ENCODE data around the gene ARMH3.

ARMH3 gene

DNA sequence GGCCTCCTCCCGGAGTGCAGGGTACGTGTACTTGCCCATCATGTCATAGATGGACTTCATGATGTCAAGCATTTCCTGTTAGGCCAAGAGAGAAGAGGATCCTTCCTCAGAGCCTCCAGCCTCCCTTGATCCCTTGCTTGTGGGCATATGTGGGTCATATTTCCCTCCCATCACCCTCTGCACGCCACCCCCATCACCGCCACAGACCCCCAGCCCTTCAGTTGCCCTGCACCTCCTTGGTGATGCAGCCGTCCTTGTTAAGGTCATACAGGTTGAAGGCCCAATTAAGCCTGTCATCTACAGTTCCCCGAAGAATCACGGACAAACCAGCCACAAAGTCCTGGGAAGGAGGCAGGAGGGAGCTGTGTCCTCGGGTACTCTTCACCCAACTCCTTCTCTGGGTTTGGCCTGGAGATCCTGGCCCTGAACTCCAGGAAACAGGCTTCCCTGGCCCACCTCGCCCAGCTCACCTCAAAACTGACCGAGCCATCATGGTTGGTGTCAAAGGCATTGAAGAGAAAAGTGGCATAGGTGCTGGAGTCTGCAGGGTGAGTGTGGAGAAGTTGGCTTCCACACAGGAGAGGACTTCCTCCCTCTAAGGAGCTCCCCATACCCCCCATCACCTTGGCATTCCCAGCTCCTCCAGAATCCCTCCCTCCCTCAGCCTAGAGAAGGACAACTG, 227.9 kb downstream of the ARMH3 start:
- no peak for DNase-seq

DNA sequence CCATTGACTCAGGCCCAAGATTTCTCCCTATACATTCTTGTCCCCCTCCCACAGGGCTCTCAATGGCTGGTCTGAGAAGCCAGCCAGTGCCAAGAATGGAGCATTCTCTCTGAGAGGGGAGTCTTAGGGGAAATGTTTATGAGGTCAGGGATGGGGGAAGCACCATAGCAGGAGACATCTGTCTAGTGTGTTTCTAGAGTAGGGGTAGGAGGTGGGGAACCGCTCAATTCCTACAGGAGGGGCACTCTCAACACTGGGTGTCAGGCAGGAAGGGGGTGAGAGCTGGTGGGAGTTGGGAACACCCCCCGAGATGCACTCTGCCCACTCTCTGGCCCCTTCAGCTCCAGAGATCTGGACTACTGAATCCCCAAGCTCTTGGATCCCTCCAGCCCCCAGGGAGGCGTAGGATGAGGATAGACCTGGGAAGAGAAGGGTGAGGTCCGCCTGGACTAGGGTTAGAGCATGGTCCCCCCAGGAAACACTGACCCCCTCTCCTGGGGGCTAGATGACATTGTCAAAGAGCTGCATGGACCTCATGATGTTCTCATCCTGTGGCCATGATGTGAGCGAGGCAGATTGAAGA, 229.0 kb downstream of the ARMH3 start:
- DNase-seq = no peak

DNA sequence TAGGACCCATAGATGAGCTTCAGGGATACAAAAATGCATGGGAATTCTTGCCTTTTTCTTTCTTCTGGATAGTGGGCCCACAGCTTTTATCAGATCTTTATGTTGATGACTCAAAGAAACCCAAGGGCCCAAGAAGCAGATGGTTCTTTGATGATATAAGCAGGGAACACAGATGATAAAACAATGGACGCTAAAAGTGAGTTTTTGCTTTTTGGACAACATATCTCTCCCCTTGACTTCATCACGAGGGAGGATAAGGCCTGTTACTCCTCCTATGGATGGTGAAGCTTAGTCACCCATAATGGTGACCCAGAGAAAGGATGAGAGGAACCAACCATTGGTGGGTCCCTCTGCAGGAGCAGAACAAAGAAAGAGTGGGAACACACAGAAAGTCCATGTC, 231.2 kb downstream of the ARMH3 start:
- DNase-seq = no peak

DNA sequence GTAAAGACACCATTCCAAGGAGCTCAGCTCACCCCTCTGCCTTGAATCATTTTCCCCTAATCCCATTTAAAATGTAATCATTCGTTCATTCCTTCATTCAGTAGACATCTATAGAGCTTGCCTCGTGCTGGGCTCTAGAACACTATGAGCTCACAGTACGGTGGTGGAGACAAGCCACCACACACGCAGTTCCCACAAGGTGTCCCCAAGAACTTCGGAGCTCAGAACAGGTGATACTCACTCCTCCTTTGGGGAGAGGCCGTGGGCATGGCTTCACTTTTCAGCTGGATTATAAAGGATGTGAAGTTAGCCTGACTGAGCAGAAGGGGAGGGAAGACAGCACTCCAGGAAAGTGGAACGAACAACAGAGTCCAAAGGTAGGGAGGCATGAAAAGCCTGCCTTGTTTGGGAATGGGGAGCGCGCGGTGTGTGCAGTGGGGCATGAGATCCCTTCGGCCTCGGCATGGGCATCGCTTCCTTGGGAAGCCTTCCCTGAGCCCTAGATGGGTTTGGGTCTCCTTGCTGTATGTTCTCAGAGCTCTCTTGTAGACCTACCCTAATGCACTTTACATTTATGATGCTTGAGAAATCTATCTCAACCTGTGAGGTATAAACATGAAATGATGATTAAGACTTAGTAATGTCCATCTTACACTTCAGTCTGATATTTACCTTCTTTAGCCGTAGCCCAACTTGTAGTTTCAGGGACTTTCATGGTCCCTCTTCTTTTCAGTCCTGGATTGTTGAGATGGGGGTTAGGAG, 236.9 kb downstream of the ARMH3 start:
- no peak for DNase-seq

DNA sequence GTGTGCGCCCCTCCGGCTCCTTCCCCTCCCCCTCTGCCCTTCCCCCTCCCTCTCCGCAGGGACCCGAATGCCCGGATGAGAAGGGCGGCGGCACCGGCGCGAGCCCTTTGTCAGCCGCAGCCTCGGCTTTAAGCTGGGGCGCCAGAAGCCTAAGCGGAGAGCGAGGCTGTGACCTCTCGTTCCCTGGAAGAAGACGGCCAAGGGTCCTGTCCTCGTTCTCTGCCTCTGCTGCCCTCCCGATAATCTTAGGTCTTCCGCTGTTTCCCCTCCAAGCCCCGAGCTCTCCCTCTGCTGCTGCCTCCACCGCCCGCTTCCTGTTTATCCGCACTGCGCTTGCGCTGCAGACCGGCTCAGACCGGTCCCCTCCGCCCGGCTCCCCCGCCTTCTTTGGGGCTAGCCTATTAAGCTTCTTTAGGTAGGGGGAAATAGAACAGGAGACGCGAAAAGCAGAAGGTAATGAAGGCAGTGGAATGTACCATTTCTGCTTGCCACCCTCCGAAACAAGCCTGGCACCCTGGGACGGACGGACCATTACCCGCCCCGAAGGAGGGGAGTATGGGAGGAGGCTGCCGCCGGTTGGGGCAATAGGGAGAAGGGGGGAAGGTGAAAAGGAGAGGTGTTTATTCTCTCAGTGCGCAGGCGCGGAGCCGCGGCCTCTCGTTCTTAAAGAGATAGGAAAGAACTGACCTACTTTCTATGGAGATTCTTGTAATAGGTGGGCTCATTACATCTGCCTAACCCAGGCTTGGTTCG, 237.7 kb downstream of the ARMH3 start, which contains the start of gene OGA:
Gene OGA, minus strand, starts transcription at position 326 of the 753 bp plus-strand sequence. CDS start 422 bp downstream, outside the sequence.
- peak; percentile 99 for DNase-seq

DNA sequence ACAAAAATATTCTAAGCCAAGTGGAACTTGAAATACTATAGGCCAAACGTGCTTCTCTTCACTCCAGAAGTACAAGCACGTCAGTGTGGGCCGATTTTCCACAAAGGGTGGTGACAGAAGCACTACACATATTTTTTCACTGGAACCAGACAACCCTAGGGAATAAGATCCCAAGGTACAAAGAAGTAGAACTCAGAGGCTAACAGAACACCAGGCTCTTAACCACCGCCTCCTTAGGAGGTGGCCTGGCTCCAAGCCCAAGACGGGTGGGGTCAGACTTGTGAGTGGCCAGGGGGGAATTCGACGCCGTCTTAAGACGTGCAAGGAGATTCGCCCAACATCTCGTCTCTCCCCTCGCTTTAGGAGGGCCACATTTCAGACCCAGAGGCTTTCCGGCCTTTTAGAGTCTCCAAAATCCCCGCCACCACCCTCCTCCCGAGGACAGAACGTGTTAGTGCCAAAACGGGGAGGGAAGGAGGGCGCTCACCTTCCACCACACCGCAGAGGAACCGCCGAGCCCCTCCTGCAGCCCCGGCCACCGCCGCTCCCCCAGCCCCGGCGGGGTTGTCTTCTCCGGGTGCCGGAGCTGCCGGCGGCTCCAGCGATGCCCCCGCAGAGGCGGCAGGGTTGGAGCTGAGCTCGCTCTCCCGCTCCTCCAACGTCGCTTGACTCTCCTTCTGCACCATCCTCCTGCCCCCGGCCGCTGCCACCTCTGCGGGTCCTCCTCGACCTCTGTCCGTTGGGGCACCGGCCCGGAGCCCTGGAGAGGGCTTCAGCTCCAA, 238.4 kb downstream of the ARMH3 start:
- DNase-seq = peak; percentile 66

DNA sequence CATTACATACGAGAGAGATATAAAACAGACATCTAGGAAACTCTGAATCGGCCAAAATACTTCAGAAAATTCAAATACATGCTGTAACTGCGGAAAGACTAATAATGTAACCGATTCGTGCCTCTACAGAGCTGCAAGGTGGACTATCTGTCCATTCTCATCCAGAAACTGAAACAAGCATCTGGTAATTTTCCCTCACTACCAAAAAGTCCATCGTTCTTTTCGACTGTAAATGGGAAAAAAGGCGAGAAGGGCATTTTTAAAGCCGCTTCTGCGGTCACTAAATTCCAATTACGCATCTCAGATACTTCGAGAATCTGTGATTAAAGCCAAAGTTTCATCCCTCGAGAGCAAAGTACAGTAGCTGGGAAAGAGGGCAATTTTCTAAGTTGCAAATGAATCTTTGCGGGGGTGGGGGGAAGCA, 239.0 kb downstream of the ARMH3 start:
- DNase-seq = peak; percentile 61

DNA sequence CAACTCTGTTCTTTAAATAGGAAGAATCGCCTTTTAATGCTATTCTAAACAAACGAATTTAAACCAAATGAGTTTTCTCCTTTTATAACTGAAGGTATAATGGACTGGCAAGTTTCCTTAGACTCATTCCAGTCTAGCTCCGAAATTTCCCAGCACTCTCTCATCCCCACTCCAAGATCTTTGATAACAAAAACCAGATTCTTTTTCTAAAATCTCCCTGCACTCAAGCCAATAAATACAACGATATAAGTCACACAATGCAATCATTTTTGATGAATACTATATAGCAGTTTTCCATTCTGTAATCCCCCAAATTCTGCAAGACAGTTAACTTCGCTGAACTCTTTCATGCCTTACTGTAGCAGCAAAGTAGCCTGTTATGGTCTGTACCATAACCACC, 239.6 kb downstream of the ARMH3 start:
- DNase-seq = peak; percentile 19

DNA sequence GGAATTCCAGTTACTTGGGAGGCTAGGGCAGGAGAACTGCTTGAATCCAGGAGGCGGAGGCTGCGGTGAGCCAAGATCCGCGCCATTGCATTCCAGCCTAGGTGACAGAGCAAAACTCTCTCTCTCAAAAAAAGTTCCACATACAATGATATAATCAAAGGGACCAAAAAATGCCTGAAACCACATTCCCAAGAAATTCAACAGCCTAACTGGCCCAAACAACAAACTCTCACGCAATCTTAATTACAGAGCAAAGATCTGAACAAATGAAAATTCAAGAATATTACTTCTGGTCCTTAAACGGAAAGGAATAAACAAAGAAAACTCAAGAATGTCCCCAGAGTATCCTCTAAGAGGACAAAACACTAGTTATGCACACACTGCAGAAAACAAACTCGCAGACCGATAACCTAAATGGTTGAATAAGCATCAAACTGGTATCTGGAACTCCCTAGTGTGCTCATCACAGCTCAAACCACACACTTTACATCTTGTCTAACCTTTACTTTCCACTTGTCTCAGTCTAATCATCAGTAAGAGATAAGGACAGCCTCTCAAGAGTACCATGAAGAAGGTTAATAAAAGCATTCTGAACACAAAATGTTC, 241.4 kb downstream of the ARMH3 start:
- DNase-seq = no peak

DNA sequence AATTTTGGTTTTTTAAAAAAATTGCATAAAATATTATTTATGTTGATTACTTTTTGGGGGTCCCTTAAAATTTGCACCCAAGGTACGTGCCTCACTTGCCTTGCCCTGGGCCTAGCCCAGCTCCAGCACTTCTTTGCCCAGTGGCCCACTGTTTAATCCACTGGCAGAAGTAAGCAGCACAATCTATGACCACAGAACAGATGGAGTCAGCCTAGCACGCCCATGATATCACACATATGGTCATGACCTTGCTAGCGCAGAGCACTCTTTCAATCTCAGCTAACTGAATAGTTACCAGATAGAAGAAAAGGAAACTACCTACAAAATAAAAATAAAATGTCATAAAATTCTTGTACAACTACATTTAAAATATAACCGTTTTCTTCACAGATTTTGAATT, 243.4 kb downstream of the ARMH3 start:
- DNase-seq = no peak

DNA sequence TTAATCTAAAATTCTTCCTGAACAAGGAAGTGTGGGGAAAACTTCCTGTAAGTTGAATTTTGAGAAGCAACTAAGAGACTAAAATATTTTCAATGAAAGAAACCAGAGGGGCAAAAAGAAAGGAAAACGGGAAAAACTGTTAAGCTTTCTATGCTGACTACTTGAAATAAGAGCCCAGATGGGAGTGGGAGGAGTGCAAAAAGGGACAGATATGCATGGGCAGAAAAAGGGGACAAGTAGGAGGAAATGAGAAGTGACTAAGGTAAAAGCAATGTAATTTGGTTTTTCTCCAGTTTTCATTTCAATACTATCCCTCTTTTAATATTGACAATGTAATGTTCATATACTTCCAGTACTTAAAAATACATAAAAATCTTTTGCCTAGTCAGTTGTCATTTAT, 248.8 kb downstream of the ARMH3 start:
- no peak for DNase-seq

DNA sequence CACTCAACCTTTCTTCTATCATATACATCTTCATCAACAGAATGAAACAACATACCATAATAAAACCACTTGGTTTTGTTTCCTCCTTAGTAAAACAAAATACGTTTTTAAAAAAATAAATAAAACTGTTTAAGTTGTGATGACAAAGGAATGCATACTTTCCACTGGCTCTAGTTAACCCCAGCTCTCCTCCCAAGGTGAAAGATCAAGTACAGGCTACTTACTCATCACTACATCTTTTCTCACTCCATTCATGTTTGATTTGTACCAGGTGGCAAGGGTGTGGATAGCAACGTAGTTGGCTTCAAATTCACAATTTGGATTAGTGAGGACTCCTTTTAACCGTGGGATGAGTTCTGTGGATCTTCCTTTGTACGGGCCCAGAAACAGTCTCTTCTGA, 252.5 kb downstream of the ARMH3 start:
- DNase-seq = no peak

DNA sequence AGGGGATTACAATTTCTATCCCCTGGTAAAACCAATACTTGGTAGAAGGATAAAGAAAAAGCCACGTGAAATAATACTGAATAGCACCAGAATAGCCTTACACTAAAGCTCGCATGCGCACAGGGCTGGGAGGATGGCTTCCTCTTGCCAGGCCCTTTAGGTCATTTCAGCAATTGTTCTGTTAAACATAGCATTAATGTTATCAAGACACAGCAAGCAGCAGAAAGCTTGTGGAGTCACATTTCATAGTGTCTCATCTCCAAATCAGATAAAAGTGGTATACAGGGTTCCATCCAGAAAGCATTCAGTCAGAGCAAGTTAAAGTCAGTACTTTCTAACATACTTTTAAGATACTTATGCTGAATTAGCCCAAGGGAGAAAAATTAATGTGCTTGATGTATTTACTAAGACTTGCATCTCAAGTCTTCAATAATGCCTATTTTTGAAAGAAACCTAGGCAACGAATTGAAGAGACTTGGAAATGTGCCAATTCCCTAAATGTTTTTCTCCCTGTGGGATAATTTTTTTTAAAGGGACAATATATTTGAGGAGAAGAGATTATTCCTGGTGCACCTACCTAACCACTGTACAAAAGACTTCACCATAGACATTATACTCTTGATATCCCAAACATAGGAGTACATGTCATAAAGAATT, 258.4 kb downstream of the ARMH3 start:
- no peak for DNase-seq
